Femur (tissue), 1 donor: ENCODE results near the gene MSRB1.
"Not testable (repeated sequence)": the region's sequence is repeated elsewhere in the genome, so short reads cannot be mapped to it uniquely, and the experiment has no call there.

Source experiments
- DNase-seq: peaks from one replicate; pipeline ENCODE4 v3.0.0-alpha.2; 2017

MSRB1 gene

GRCh38 chr16:1978476-1979120 lies 35.6 kb upstream of the MSRB1 start:
- DNase-seq = no peak

GRCh38 chr16:1977875-1978268 lies 34.9 kb upstream of the MSRB1 start:
- no peak for DNase-seq

GRCh38 chr16:1976951-1977874 lies 34.2 kb upstream of the MSRB1 start:
- DNase-seq = no peak

GRCh38 chr16:1976216-1976520 lies 33.2 kb upstream of the MSRB1 start:
- no peak for DNase-seq

GRCh38 chr16:1975432-1976215 lies 32.6 kb upstream of the MSRB1 start:
- DNase-seq = no peak

- DNase-seq = no peak
These were observed 31.4 kb upstream of the MSRB1 start for GRCh38 chr16:1974157-1975070.

- no peak for DNase-seq
These were observed 30.6 kb upstream of the MSRB1 start for GRCh38 chr16:1973461-1974156.

- DNase-seq = no peak
These were observed 29.5 kb upstream of the MSRB1 start for GRCh38 chr16:1972490-1972877.

GRCh38 chr16:1971796-1972489 lies 28.9 kb upstream of the MSRB1 start, which contains the start of gene TBL3:
TBL3 (plus strand) TSS chr16:1972053; CDS start chr16:1972165, 112 bp downstream.
- peak; percentile 97 for DNase-seq

- DNase-seq = no peak
These were observed 25.4 kb upstream of the MSRB1 start for GRCh38 chr16:1968146-1968953.

GRCh38 chr16:1966460-1966859 lies 23.5 kb upstream of the MSRB1 start, which contains the start of gene RNF151:
RNF151 (plus strand) TSS chr16:1966856; CDS start chr16:1966882, 26 bp downstream.
- no peak for DNase-seq

- DNase-seq = no peak
These were observed 22.5 kb upstream of the MSRB1 start for GRCh38 chr16:1965396-1966001.

GRCh38 chr16:1964506-1965395 lies 21.8 kb upstream of the MSRB1 start, which contains the start of gene RPS2:
RPS2 (minus strand) TSS chr16:1964826; CDS start chr16:1964625, 201 bp downstream.
- DNase-seq = peak; percentile 99

GRCh38 chr16:1963806-1964505 lies 21.0 kb upstream of the MSRB1 start:
- DNase-seq = peak; percentile 65

- DNase-seq = not testable (repeated sequence)
These were observed 19.5 kb upstream of the MSRB1 start for GRCh38 chr16:1962161-1963153.

GRCh38 chr16:1961651-1962067 lies 18.7 kb upstream of the MSRB1 start:
- DNase-seq = no peak
